HG03558 (cell line): ENCODE results near the gene NANP.

Experiments used
- ATAC-seq: cut with Tn5 transposase; IDR thresholded peaks from one replicate; pipeline ENCODE4 v1.9.1; 2021; ENCODE audit warnings: moderate number of reproducible peaks; ENCODE audit not compliant: unreplicated experiment; ENCODE audit errors: extremely low read depth

NANP gene

DNA sequence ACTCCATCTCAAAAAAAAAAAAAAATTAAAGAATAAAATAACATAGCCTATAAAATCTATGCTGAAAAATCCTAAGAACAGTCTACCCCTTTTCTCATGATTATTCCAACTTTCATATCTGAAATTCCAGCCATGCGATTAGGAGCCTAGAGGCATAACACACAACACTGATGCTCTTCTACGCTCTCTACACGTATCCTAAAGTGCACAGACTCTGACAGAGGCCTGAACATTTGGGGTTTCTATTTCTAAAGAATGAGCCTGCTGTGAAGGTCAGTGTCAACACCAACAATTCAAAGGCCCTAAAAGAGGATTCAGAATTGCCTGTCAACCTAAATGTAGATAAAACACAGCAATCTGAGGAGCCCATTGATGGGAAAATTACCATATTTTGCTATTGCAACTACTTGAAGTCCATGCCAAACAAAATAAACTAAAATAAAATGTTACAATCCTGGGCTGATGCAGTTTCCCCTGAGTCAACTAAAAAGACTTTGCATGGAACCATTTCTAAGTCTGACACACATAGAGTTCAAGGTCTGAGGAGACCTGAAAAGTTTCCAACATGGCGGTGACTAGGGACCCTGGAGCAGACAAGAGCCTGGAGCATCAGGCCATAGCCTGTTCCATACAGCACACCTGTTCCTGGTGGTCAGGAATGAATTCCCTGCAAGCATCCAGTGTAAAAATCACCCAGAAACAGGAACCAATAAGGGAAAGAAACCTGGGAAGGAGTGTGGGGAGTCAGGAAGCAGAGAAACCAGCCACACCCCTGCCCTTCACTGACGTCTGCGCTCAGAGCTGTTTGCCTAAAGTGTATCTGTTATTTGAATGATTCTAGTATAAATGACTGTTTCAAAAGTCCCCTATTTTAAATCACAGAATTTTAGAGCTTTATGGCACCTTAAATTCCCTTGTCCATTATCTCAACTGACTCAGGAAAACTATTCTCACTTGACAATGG lies 50.2 kb downstream of the NANP start:
- no peak for ATAC-seq

DNA sequence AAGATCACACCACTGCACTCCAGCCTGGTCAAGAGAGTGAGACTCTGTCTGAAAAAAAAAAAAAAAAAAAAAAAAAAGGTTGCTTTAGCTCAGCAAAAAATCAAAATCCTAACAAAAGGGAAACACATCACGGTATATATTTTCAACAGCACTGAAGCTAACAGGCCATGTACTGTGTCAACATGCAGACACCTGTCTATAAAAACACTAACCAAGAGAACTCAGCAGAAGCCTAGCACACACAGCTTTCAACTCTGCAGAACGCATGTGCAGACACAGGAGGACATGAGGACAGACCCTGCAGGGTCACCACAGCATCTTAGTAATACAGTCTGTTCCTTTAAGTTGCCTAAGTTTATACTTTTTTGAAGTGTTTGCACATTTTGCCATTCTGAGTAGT lies 52.0 kb downstream of the NANP start:
- no peak for ATAC-seq

DNA sequence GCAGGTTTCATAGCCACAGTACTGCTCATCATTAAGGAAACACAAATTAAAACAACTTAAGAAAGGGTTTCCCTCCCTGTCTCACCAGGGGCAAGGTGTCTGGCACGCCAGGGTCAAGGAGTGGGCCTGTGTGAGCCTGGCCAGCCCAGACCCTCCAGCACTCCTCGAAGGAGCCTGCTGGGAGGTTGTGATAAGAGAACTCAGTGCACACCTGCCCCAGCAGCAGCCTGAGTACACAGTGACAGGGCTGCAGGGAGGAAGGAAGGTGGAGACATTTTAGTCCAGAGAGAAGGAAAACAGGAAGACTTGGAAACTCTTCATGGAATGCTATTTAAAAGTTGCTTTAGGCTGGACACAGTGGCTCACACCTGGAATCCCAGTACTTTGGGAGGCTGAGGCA lies 52.6 kb downstream of the NANP start:
- no peak for ATAC-seq

DNA sequence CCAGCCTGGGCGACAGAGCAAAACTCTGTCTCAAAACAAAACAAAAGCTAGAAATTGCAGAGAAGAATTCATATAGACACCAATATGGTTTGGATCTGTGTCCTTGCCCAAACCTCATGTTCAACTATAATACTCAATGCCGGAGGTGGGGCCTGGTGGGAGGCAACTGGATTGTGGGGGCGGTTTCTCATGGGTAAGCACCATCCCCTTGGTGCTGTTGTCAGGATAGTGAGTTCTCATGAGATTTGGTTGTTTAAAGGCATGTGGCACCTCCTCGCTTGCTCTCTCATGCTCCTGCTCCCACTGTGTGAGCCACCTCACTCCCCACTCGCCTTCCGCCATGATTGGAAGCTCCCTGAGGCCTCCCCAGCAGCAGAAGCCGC lies 53.7 kb downstream of the NANP start:
- no peak for ATAC-seq

DNA sequence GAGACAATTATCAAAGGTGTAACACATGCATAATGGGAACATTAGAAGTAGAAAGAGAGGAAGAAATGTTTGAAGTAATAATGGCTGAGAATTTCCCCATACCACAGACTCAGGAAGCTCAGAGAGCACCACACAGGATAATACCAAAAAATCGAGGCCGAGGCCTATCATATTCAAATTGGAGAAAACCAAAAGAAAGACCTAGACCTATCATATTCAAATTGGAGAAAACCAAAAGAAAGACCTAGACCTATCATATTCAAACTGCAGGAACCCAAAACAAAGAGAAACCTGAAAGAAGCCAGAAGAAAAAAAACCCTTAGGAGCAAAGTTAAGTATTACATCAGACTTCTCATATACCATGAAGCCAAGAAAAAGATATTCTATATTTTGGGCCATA lies 56.5 kb downstream of the NANP start:
- ATAC-seq, result no peak

DNA sequence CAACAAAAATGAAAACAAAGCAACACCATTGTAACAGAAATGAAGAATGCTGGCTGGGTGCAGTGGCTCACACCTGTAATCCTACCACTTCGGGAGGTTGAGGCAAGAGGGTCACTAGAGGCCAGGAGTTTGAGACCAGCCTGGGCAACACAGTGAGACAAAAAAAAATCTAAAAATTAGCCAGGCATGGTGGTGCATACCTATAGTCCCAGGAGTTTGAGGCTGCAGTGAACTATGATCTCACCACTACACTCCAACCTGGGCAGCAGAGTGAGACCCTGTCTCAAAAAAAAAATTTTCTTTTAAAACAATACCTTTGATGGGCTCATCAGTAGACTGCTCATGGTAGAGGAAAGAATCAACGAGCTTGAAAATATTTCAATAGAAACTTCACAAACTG lies 57.0 kb downstream of the NANP start:
- ATAC-seq, result no peak

DNA sequence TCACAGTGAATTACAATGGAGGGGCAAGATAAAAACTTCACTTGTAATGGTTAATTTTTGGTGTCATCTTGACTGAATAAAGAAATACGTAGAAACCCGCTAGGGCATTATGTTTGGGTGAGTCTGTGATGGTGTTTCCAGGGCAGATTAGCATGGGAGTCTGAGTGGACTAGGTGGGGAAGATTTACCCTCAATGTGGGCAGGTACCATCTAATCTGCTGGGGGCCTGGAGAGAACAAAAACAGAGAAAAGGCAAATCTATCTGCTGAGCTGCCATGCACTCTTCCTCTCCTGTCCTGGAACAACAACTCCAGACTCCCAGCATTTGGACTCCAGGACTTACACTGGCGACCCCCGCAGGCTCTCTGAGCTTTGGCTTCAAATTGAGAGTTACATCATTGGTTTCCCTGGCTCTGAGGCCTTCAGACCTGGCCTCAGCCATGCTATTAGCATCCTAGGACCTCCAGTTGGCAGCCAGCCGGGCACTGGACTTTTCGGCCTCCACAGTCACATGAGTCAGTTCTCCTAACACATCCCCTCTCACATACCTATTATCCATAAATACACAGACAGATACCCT lies 58.1 kb downstream of the NANP start:
- ATAC-seq, result no peak

DNA sequence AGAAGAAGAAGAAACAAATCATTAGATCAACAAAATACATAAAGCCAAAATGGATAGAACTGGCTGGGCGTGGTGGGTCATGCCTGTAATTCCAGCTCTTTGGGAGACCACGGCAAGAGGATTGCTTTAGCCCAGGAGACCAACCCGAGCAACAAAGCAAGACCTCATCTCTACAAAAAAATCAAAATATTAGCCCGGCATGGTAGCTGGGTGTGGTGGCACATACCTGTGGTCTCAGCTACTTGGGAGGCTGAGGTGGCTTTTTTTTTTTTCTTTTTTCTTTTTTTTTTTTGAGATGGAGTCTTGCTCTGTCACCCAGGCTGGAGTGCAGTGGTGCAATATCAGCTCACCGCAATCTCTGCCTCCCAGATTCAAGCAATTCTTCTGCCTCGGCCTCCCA lies 59.9 kb downstream of the NANP start:
- ATAC-seq, result no peak

DNA sequence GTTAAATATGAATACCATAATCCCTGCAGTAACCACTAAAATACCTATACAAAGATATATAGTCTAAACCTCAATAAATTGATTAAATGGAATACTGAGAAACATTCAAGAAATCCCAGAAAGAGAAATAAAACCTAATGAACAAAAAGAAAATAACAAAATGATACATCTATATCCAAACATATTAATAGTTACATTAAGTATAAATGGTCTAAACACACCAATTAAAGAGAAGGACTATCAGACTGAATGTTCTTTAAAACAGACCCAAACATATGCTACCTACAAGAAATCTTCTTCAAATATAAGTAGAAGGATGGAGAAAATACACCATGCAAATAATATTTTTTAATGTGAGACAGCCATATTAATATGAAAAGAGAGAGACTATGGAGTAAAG lies 60.5 kb downstream of the NANP start:
- no peak for ATAC-seq
